HG02678 (cell line): ENCODE data around the gene TEX28.
"Not testable (repeated sequence)": the region's sequence is repeated elsewhere in the genome, so short reads cannot be mapped to it uniquely, and the experiment has no call there.

ENCODE experiments used
- ATAC-seq: cut with Tn5 transposase; IDR thresholded peaks from one replicate; pipeline ENCODE4 v1.9.1; 2021; ENCODE audit warnings: mild to moderate bottlenecking, moderate library complexity; ENCODE audit not compliant: unreplicated experiment

Gene TEX28

GRCh38 chrX:154312116-154312515, 17.2 kb upstream of the TEX28 start:
- ATAC-seq = no peak

GRCh38 chrX:154310616-154311536, 16.0 kb upstream of the TEX28 start:
- no peak for ATAC-seq

- ATAC-seq = no peak
These were observed 14.3 kb upstream of the TEX28 start for GRCh38 chrX:154309041-154309775.

- no peak for ATAC-seq
These were observed 13.4 kb upstream of the TEX28 start for GRCh38 chrX:154308108-154308946.

GRCh38 chrX:154307202-154307601, 12.3 kb upstream of the TEX28 start:
- no peak for ATAC-seq

GRCh38 chrX:154305541-154306205, 10.7 kb upstream of the TEX28 start:
- ATAC-seq = no peak

- ATAC-seq = no peak
These were observed 9.9 kb upstream of the TEX28 start for GRCh38 chrX:154304846-154305245.

- ATAC-seq = no peak
These were observed 8.6 kb upstream of the TEX28 start for GRCh38 chrX:154303476-154303875.

- not testable (repeated sequence) for ATAC-seq
These were observed 8.1 kb upstream of the TEX28 start for GRCh38 chrX:154302998-154303397.

- no peak for ATAC-seq
These were observed 5.9 kb upstream of the TEX28 start for GRCh38 chrX:154300816-154301215.

- no peak for ATAC-seq
These were observed 3.4 kb upstream of the TEX28 start for GRCh38 chrX:154298312-154298711.

GRCh38 chrX:154296731-154297130, 1.8 kb upstream of the TEX28 start:
- ATAC-seq = no peak

GRCh38 chrX:154295664-154296310, 863 bp upstream of the TEX28 start, which contains the start of gene TKTL1:
TSS of gene TKTL1 (plus strand) at chrX:154295795. CDS start at chrX:154295860, 65 bp downstream.
- ATAC-seq = no peak

- ATAC-seq = not testable (repeated sequence)
These were observed 8.5 kb downstream of the TEX28 start for GRCh38 chrX:154286406-154286805.

GRCh38 chrX:154284489-154285338, 10.2 kb downstream of the TEX28 start:
- ATAC-seq = not testable (repeated sequence)

GRCh38 chrX:154269245-154269644, 25.7 kb downstream of the TEX28 start:
- not testable (repeated sequence) for ATAC-seq

- ATAC-seq = not testable (repeated sequence)
These were observed 31.9 kb downstream of the TEX28 start for GRCh38 chrX:154263072-154263471.

GRCh38 chrX:154258711-154259110, 36.2 kb downstream of the TEX28 start:
- ATAC-seq = not testable (repeated sequence)

- ATAC-seq = not testable (repeated sequence)
These were observed 37.6 kb downstream of the TEX28 start, which contains the start of gene OPN1MW3 for GRCh38 chrX:154257282-154257681. TSS of gene OPN1MW3 (plus strand) at chrX:154257582. CDS start at chrX:154257620, 38 bp downstream.
